Measurements from ENCODE around the gene TEDC2. TPM values are rescaled to one million over a fixed set of nuclear protein-coding genes. Genes with fewer than 3 reads are reported as not detected.

The TEDC2 gene
- total RNA-seq, 2 experiments from 2014 or later, result 48.0 to 110 TPM

DNA sequence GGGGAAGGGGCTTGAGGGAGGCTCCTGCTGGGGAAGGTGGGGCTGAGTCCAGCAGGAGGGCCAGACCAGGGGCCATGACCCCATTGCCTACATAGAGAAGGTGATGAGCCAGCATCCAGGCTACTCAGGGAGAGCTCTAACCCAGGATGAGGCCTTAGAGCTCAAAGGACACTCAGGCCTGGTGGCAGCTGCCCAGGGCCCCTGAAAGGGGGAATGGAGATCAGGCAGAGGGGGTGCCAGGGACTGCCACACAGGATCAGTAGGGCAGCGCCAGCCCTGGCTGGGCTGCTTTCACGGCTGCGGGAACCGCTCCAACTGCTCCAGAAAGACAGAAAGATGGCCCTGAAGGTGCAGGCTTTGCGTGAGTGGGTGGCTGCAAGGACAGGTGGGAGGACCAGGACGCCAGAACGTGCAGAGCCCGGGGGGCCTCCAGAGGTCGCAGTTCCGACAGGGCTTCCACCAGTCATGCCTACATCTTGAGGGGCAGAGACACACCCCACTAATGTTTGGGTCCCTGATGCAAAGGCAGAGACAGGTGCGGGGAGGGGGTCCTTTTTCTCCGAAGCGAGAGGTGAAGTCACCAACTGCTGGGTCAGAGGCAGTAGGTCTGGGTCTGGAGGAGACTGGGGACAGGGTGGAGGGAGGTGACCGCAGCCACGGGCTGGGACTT lies 53.0 kb downstream of the TEDC2 start:
- POLR2A ChIA-PET, result interaction anchor here (0.7 kb wide), 1 partner anchor 20 kb away, joined by 4 read pairs; no protein-coding TSS in a partner anchor
- DNase-seq (ENCODE audit: low spot score), result peak; percentile 65
- BruUV-seq (replicated peaks), result no TSS peak

DNA sequence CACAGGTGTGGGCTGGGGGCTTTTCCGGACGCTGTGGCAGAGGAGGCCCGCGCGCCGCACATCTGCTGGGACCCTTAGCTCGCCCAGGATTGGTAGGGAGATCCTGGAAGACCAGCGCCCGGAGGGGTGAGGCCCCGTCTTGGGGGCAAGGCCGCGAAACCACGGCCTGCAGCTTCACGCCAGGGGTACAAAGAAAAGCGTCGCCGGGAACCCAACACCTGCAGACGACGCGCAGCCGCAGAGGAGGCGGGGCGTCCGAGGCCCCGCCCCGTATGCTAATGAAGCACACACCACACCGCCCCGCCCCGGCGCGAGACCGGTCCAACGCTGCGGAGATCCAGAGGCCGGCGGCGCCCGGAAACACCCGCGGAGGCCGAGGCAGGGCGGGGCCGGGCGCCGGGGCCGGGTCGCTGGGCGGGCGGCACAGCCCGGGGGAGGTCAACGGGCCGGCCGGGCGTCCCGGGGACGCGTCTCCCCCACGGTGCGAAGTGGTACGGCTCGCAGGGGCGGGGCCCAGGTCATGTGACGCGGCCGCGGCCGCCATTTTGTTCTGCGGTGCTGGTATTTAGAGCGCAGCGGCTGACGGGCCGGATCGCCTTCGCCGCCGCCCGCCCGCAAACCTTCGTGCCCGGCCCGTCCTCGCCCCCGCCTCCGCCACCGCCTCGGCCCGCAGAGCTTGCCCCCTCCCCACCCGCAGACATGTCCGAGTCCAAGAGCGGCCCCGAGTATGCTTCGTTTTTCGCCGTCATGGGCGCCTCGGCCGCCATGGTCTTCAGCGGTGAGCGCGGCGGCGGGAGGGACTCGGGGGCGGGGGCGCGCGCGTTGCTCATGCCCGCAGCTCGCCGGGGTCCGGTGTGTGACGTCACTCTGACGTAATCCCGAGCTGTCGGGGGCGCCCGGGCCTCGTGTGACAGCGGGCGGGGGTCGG lies 53.8 kb downstream of the TEDC2 start, which contains the start of gene ATP6V0C:
ATP6V0C (plus strand) TSS at position 548 of the 928 bp plus-strand sequence; CDS start at position 700, 152 bp downstream.
- intact Hi-C loops (cut with micrococcal nuclease; ENCODE audit: unreplicated experiment), result loop anchor here (2.0 to 5.0 kb wide), 2 partner anchors 19 to 171 kb away; partner anchors contain the start of gene ABCA3
- H3K4me1 ChIP-seq (ENCODE audit: insufficient read depth, low read length, poor library complexity, severe bottlenecking), result peaks cover 47% of the 10 kb centered on the region
- BruUV-seq (replicated peaks), result no TSS peak

More for the DNA sequence above, 53.0 kb downstream of the TEDC2 start:
- H3K79me2 ChIP-seq (ENCODE audit: insufficient read depth, low read depth, low read length), result peaks cover 40% of the 10 kb centered on the region
- CTCF ChIA-PET (ENCODE audit: unreplicated experiment), result no interaction called here
- peaks cover 6% of the 10 kb centered on the region; the same call in 1 of the 2 replicates for H3K36me3 ChIP-seq (ENCODE audit: insufficient read depth, low read length)
- peak overlapping the region; percentile 80 for H3K27ac ChIP-seq (ENCODE audit: low read depth, low read length, poor library complexity, severe bottlenecking)
- H3K9me2 ChIP-seq (ENCODE audit: insufficient read depth, low read length), result no peaks in the 10 kb centered on the region
- peaks cover 9% of the 10 kb centered on the region for H4K20me1 ChIP-seq (ENCODE audit: insufficient read depth, low read length)
- H3K4me2 ChIP-seq (ENCODE audit: low read length), result peak overlapping the region; percentile 92
- intact Hi-C loops (cut with micrococcal nuclease; ENCODE audit: unreplicated experiment), result loop anchor here (2.0 to 5.0 kb wide), 2 partner anchors 20 to 171 kb away; partner anchors contain the start of gene ABCA3
- H2AFZ ChIP-seq (ENCODE audit: low read length), result peak overlapping the region; percentile 40; the same call in 1 of the 2 replicates
- TF ChIP-seq, protein P1, sequence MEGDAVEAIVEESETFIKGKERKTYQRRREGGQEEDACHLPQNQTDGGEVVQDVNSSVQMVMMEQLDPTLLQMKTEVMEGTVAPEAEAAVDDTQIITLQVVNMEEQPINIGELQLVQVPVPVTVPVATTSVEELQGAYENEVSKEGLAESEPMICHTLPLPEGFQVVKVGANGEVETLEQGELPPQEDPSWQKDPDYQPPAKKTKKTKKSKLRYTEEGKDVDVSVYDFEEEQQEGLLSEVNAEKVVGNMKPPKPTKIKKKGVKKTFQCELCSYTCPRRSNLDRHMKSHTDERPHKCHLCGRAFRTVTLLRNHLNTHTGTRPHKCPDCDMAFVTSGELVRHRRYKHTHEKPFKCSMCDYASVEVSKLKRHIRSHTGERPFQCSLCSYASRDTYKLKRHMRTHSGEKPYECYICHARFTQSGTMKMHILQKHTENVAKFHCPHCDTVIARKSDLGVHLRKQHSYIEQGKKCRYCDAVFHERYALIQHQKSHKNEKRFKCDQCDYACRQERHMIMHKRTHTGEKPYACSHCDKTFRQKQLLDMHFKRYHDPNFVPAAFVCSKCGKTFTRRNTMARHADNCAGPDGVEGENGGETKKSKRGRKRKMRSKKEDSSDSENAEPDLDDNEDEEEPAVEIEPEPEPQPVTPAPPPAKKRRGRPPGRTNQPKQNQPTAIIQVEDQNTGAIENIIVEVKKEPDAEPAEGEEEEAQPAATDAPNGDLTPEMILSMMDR (conservative IDR thresholded peaks at IDR 0.05; ENCODE audit: low read length), result peak; percentile 70
- no peak for TF ChIP-seq EZH2phosphoT487 (IDR thresholded peaks at IDR 0.05; ENCODE audit: borderline replicate concordance, low read depth, low read length)
- no peaks in the 10 kb centered on the region for H3K9me3 ChIP-seq (ENCODE audit: low read length)
- peak overlapping the region; percentile 99 for H3K4me3 ChIP-seq (ENCODE audit: low read depth, low read length, poor library complexity, severe bottlenecking)
- peaks cover 52% of the 10 kb centered on the region for H3K4me1 ChIP-seq (ENCODE audit: insufficient read depth, low read length, poor library complexity, severe bottlenecking)

More for the DNA sequence above, 53.8 kb downstream of the TEDC2 start, which contains the start of gene ATP6V0C:
- peak within 1 kb of the TSS; percentile 80 for H3K27ac ChIP-seq (ENCODE audit: low read depth, low read length, poor library complexity, severe bottlenecking)
- TF ChIP-seq, protein P1 (conservative IDR thresholded peaks at IDR 0.05; ENCODE audit: low read length), result no peak
- no peak for TF ChIP-seq EZH2phosphoT487 (IDR thresholded peaks at IDR 0.05; ENCODE audit: borderline replicate concordance, low read depth, low read length)
- H2AFZ ChIP-seq (ENCODE audit: low read length), result peak within 1 kb of the TSS; percentile 40; the same call in 1 of the 2 replicates
- H3K79me2 ChIP-seq (ENCODE audit: insufficient read depth, low read depth, low read length), result peaks cover 46% of the 10 kb centered on the region
- H3K4me2 ChIP-seq (ENCODE audit: low read length), result peak within 1 kb of the TSS; percentile 92
- POLR2A ChIA-PET, result interaction anchor here (0.6 to 0.7 kb wide), 2 partner anchors 19 to 705 kb away, joined by 3 to 4 read pairs; no protein-coding TSS in a partner anchor
- H3K9me3 ChIP-seq (ENCODE audit: low read length), result no peaks in the 10 kb centered on the region
- peak within 1 kb of the TSS; percentile 99 for H3K4me3 ChIP-seq (ENCODE audit: low read depth, low read length, poor library complexity, severe bottlenecking)
- H4K20me1 ChIP-seq (ENCODE audit: insufficient read depth, low read length), result peaks cover 9% of the 10 kb centered on the region
- H3K36me3 ChIP-seq (ENCODE audit: insufficient read depth, low read length), result peaks cover 6% of the 10 kb centered on the region; the same call in 1 of the 2 replicates
- H3K9me2 ChIP-seq (ENCODE audit: insufficient read depth, low read length), result no peaks in the 10 kb centered on the region
- CTCF ChIA-PET (ENCODE audit: unreplicated experiment), result no interaction called here
- peak; percentile 95 for DNase-seq (ENCODE audit: low spot score)

Small RNA genes lying within 50 kb of the gene (microRNA-seq; reads per million reads assigned to microRNA genes)
- gene MIR6767 (ENCODE audit: borderline replicate concordance) (not detected), gene MIR6768 (ENCODE audit: borderline replicate concordance) (not detected)

Small RNA genes lying within 50 kb of the gene (small RNA-seq; reads per million reads assigned to genes)
- gene MIR6768, result not detected

Other genes with a start within 250 kb of the TEDC2 start
- gene BRICD5, start 249.2 kb upstream of the TEDC2 start, total RNA-seq (2014; rRNA removed; shearing (Covaris generic)), result 15.8 and 30.4 TPM in 2 replicates
- gene BRICD5, start 249.2 kb upstream of the TEDC2 start, total RNA-seq (2022), result 31.7 and 36.6 TPM in 2 replicates
- 44.2 TPM in 2 replicates for gene PGP, start 245.3 kb upstream of the TEDC2 start, total RNA-seq (2014; rRNA removed; shearing (Covaris generic))
- 37.0 and 37.9 TPM in 2 replicates for gene PGP, start 245.3 kb upstream of the TEDC2 start, total RNA-seq (2022)
- gene E4F1, start 236.5 kb upstream of the TEDC2 start, total RNA-seq (2014; rRNA removed; shearing (Covaris generic)), result 43.1 and 59.6 TPM in 2 replicates
- gene E4F1, start 236.5 kb upstream of the TEDC2 start, total RNA-seq (2022), result 35.3 and 42.3 TPM in 2 replicates
- gene DNASE1L2, start 223.7 kb upstream of the TEDC2 start, total RNA-seq (2014; rRNA removed; shearing (Covaris generic)), result 6.6 and 6.9 TPM in 2 replicates
- gene DNASE1L2, start 223.7 kb upstream of the TEDC2 start, total RNA-seq (2022), result 8.4 and 9.8 TPM in 2 replicates
- 66.6 and 80.0 TPM in 2 replicates for gene ECI1, start 208.5 kb upstream of the TEDC2 start, total RNA-seq (2014; rRNA removed; shearing (Covaris generic))
- 74.5 and 87.5 TPM in 2 replicates for gene ECI1, start 208.5 kb upstream of the TEDC2 start, total RNA-seq (2022)
- 211 and 225 TPM in 2 replicates for gene RNPS1, start 192.0 kb upstream of the TEDC2 start, total RNA-seq (2014; rRNA removed; shearing (Covaris generic))
- gene RNPS1, start 192.0 kb upstream of the TEDC2 start, total RNA-seq (2022), result 323 and 339 TPM in 2 replicates
- gene ABCA3, start 119.4 kb upstream of the TEDC2 start, total RNA-seq (2014; rRNA removed; shearing (Covaris generic)), result not detected in 2 replicates
- 0.23 TPM in 1 of 2 replicates, not detected in the other for gene ABCA3, start 119.4 kb upstream of the TEDC2 start, total RNA-seq (2022)
- 71.5 and 82.1 TPM in 2 replicates for gene CCNF, start 30.7 kb upstream of the TEDC2 start, total RNA-seq (2014; rRNA removed; shearing (Covaris generic))
- 83.3 and 93.0 TPM in 2 replicates for gene CCNF, start 30.7 kb upstream of the TEDC2 start, total RNA-seq (2022)
- gene NTN3, start 11.2 kb downstream of the TEDC2 start, total RNA-seq (2014; rRNA removed; shearing (Covaris generic)), result 2.3 and 4.8 TPM in 2 replicates
- 1.5 and 1.7 TPM in 2 replicates for gene NTN3, start 11.2 kb downstream of the TEDC2 start, total RNA-seq (2022)
- 19.8 and 23.4 TPM in 2 replicates for gene TBC1D24, start 15.0 kb downstream of the TEDC2 start, total RNA-seq (2014; rRNA removed; shearing (Covaris generic))
- 29.9 and 34.7 TPM in 2 replicates for gene TBC1D24, start 15.0 kb downstream of the TEDC2 start, total RNA-seq (2022)
- gene ATP6V0C, start 53.8 kb downstream of the TEDC2 start, total RNA-seq (2014; rRNA removed; shearing (Covaris generic)), result 15.0 and 16.4 TPM in 2 replicates
- 87.4 and 94.3 TPM in 2 replicates for gene ATP6V0C, start 53.8 kb downstream of the TEDC2 start, total RNA-seq (2022)
- gene AMDHD2, start 60.3 kb downstream of the TEDC2 start, total RNA-seq (2014; rRNA removed; shearing (Covaris generic)), result 48.4 and 51.8 TPM in 2 replicates
- 47.1 and 59.7 TPM in 2 replicates for gene AMDHD2, start 60.3 kb downstream of the TEDC2 start, total RNA-seq (2022)
- gene CEMP1, start 71.3 kb downstream of the TEDC2 start, total RNA-seq (2014; rRNA removed; shearing (Covaris generic)), result 0.25 TPM in 1 of 2 replicates, not detected in the other
- gene CEMP1, start 71.3 kb downstream of the TEDC2 start, total RNA-seq (2022), result 0.35 and 0.55 TPM in 2 replicates
- gene PDPK1, start 77.9 kb downstream of the TEDC2 start, total RNA-seq (2014; rRNA removed; shearing (Covaris generic)), result 11.7 and 14.4 TPM in 2 replicates
- 38.3 and 40.6 TPM in 2 replicates for gene PDPK1, start 77.9 kb downstream of the TEDC2 start, total RNA-seq (2022)
- gene KCTD5, start 222.4 kb downstream of the TEDC2 start, total RNA-seq (2014; rRNA removed; shearing (Covaris generic)), result 18.9 and 34.6 TPM in 2 replicates
- gene KCTD5, start 222.4 kb downstream of the TEDC2 start, total RNA-seq (2022), result 25.2 and 25.8 TPM in 2 replicates